DOHH2 (cell line): Measurements from ENCODE around the gene OR1A2.

Experiments used
- H3F3A ChIP-seq: fragments of 200-600 bp; sonication (generic), shearing (Covaris generic); 2 replicates; pipeline ENCODE4 v1.6.0; 2016; ENCODE audit warnings: antibody characterized with exemption, mild to moderate bottlenecking; ENCODE audit not compliant: control insufficient read depth, insufficient read depth
- H3K27ac ChIP-seq: fragments of 200-600 bp; sonication (generic); 2 replicates; pipeline ENCODE4 v1.5.1; 2014; ENCODE audit warnings: low read depth, mild to moderate bottlenecking, low read length, moderate library complexity
- H3K27me3 ChIP-seq: fragments of 200-600 bp; sonication (generic); 2 replicates; pipeline ENCODE4 v1.6.1; 2014; ENCODE audit warnings: mild to moderate bottlenecking, low read length, mixed read lengths; ENCODE audit not compliant: control insufficient read depth
- H3K36me3 ChIP-seq: fragments of 200-600 bp; sonication (generic); 2 replicates; pipeline ENCODE4 v1.6.1; 2014; ENCODE audit warnings: mild to moderate bottlenecking, low read length, moderate library complexity, mixed read lengths; ENCODE audit not compliant: control insufficient read depth
- H3K4me1 ChIP-seq: fragments of 200-600 bp; sonication (generic); 2 replicates; pipeline ENCODE4 v1.6.1; 2014; ENCODE audit warnings: mild to moderate bottlenecking, low read length, mixed read lengths; ENCODE audit not compliant: control insufficient read depth
- H3K4me2 ChIP-seq: fragments of 200-600 bp; sonication (generic); 2 replicates; pipeline ENCODE4 v1.6.0; 2014; ENCODE audit warnings: mild to moderate bottlenecking, low read length, moderate library complexity
- H3K4me3 ChIP-seq: fragments of 200-600 bp; sonication (generic); 2 replicates; pipeline ENCODE4 v1.5.1; 2014; ENCODE audit warnings: mild to moderate bottlenecking, low read length, mixed read lengths
- H3K79me2 ChIP-seq: fragments of 200-600 bp; sonication (generic); 2 replicates; pipeline ENCODE4 v1.6.1; 2014; ENCODE audit warnings: mild to moderate bottlenecking, low read length, mixed read lengths; ENCODE audit not compliant: control insufficient read depth
- H3K9me2 ChIP-seq: fragments of 200-600 bp; sonication (generic); replicated peaks from 2 replicates; pipeline ENCODE4 v1.6.1; 2014; ENCODE audit warnings: mild to moderate bottlenecking, low read length, mixed read lengths; ENCODE audit not compliant: control insufficient read depth
- H3K9me3 ChIP-seq: fragments of 200-600 bp; sonication (generic); 2 replicates; pipeline ENCODE4 v1.6.1; 2014; ENCODE audit warnings: antibody characterized with exemption, low read length, mixed read lengths; ENCODE audit not compliant: control insufficient read depth, insufficient read depth
- H4K20me1 ChIP-seq: fragments of 200-600 bp; sonication (generic); 2 replicates; pipeline ENCODE4 v1.6.0; 2014; ENCODE audit warnings: low read depth, mild to moderate bottlenecking, antibody characterized with exemption, low read length, moderate library complexity; ENCODE audit not compliant: control insufficient read depth, insufficient read depth
- CTCF ChIP-seq: fragments of 200-600 bp; sonication (generic); IDR thresholded peaks from one replicate; pipeline ENCODE4 v1.5.1; 2014; ENCODE audit warnings: antibody characterized with exemption, mild to moderate bottlenecking, low read depth, low read length; ENCODE audit not compliant: poor library complexity, severe bottlenecking
- EZH2phosphoT487 ChIP-seq: fragments of 200-600 bp; sonication (generic); IDR thresholded peaks from 2 replicates; pipeline ENCODE4 v1.6.1; 2017; ENCODE audit warnings: borderline replicate concordance, mild to moderate bottlenecking, antibody characterized with exemption, low read length, moderate library complexity, mixed read lengths

OR1A2 gene

GRCh38 chr17:3197219-3197618 lies at the start of gene OR1A2:
Gene OR1A2 (plus strand): TSS chr17:3197519. CDS start chr17:3197519, 0 bp downstream.
- Histone ChIP-seq H3K4me1 (no peaks in the 10 kb centered on the region), H3K9me3 (no peaks in the 10 kb centered on the region), H3K27ac (no peak within 1 kb of the TSS), H3K9me2 (no peaks in the 10 kb centered on the region), H3K27me3 (no peaks in the 10 kb centered on the region), H3K4me2 (no peak within 1 kb of the TSS), H3K36me3 (no peaks in the 10 kb centered on the region), H3K79me2 (no peaks in the 10 kb centered on the region), H3F3A (no peaks in the 10 kb centered on the region), H3K4me3 (no peak within 1 kb of the TSS), H4K20me1 (no peaks in the 10 kb centered on the region)
- TF ChIP-seq CTCF (no peak), EZH2phosphoT487 (no peak)

- Histone ChIP-seq H3K9me2 (no peaks in the 10 kb centered on the region), H3K27ac (no peak overlapping the region), H3K79me2 (no peaks in the 10 kb centered on the region), H3K4me1 (peaks cover 16% of the 10 kb centered on the region), H3K9me3 (peaks cover 3% of the 10 kb centered on the region; the same call in 1 of the 2 replicates), H3K4me2 (peak overlapping the region; percentile 13; the same call in 1 of the 2 replicates), H4K20me1 (no peaks in the 10 kb centered on the region), H3F3A (no peaks in the 10 kb centered on the region), H3K27me3 (no peaks in the 10 kb centered on the region), H3K36me3 (no peaks in the 10 kb centered on the region), H3K4me3 (no peak overlapping the region)
- TF ChIP-seq CTCF (no peak), EZH2phosphoT487 (no peak)
Measured at GRCh38 chr17:3157218-3157617, 40.1 kb upstream of the OR1A2 start.

- TF ChIP-seq EZH2phosphoT487 (no peak), CTCF (no peak)
- no peaks in the 10 kb centered on the region for H3K9me2 ChIP-seq
- no peaks in the 10 kb centered on the region for H3K36me3 ChIP-seq
- H3F3A ChIP-seq, result no peaks in the 10 kb centered on the region
- no peaks in the 10 kb centered on the region for H3K27me3 ChIP-seq
- peak overlapping the region; percentile 15; the same call in 1 of the 2 replicates for H3K4me3 ChIP-seq
- peaks cover 22% of the 10 kb centered on the region for H3K4me1 ChIP-seq
- H3K79me2 ChIP-seq, result no peaks in the 10 kb centered on the region
- no peaks in the 10 kb centered on the region for H4K20me1 ChIP-seq
- H3K4me2 ChIP-seq, result peak overlapping the region; percentile 53
- H3K27ac ChIP-seq, result no peak overlapping the region
- H3K9me3 ChIP-seq, result peaks cover 10% of the 10 kb centered on the region; the same call in 1 of the 2 replicates
Measured at GRCh38 chr17:3167574-3167973, 29.7 kb upstream of the OR1A2 start.

- no peaks in the 10 kb centered on the region for H3K9me2 ChIP-seq
- no peaks in the 10 kb centered on the region for H3F3A ChIP-seq
- H3K4me1 ChIP-seq, result 0 out of 2 replicates have a peak, but pooled peaks cover 4% of the 10 kb centered on the region
- no peaks in the 10 kb centered on the region for H3K9me3 ChIP-seq
- no peak overlapping the region for H3K4me2 ChIP-seq
- H3K4me3 ChIP-seq, result no peak overlapping the region
- H3K79me2 ChIP-seq, result no peaks in the 10 kb centered on the region
- no peaks in the 10 kb centered on the region for H4K20me1 ChIP-seq
- TF ChIP-seq EZH2phosphoT487 (no peak), CTCF (no peak)
- H3K27ac ChIP-seq, result no peak overlapping the region
- H3K27me3 ChIP-seq, result no peaks in the 10 kb centered on the region
- no peaks in the 10 kb centered on the region for H3K36me3 ChIP-seq
Measured at GRCh38 chr17:3189961-3190360, 7.4 kb upstream of the OR1A2 start.
